Measurements from ENCODE around the gene IFIT2. TPM values are rescaled to one million over a fixed set of nuclear protein-coding genes. Genes with fewer than 3 reads are reported as not detected.
"Not testable (repeated sequence)": the region's sequence is repeated elsewhere in the genome, so short reads cannot be mapped to it uniquely, and the experiment has no call there.

The IFIT2 gene
- total RNA-seq, result 1 to 10 TPM; 3.2 to 5.3 (median 3.8) TPM

GRCh38 chr10:89301721-89302445 lies at the start of gene IFIT2:
TSS of gene IFIT2 (plus strand) at chr10:89302046. CDS start at chr10:89302124, 78 bp downstream.
- WGBS, 2 donors (ENCODE audit: low coverage in 1 of 2), result 0% methylated on average over 8 of the region's 10 CpGs

GRCh38 chr10:89252225-89252585 lies 49.6 kb upstream of the IFIT2 start:
- no peak for ATAC-seq
- peak overlapping the region in 2 of 4 donors; percentile 87 to 92 for H3K27ac ChIP-seq
- 40 to 84% methylated on average over 1 to 2 of the region's 2 CpGs for WGBS, 2 donors (ENCODE audit: low coverage in 1 of 2)

More at GRCh38 chr10:89301721-89302445, at the start of gene IFIT2:
- ATAC-seq, result peak; percentile 72
- Histone ChIP-seq H3K36me3 (peaks cover 0 to 13% of the 10 kb centered on the region in 2 donors), H3K9me3 (no peaks in the 10 kb centered on the region), H3K27ac (peak within 1 kb of the TSS; percentile 81 to 93 (median 86)), H3K4me1 (peaks cover under 1 to 39% (median 14%) of the 10 kb centered on the region in 3 donors), H3K27me3 (no peaks in the 10 kb centered on the region), H3K4me3 (peak within 1 kb of the TSS; percentile 55 to 78)
- peak; percentile 69 for TF ChIP-seq POLR2AphosphoS5 (IDR thresholded peaks at IDR 0.05)
- TF ChIP-seq EP300 (IDR thresholded peaks at IDR 0.05), result no peak
- TF ChIP-seq POLR2A (IDR thresholded peaks at IDR 0.05), result peak in 1 of 2 donors; percentile 24
- no peak for TF ChIP-seq CTCF (IDR thresholded peaks at IDR 0.05)

GRCh38 chr10:89255091-89255579 lies 46.7 kb upstream of the IFIT2 start:
- H3K36me3 ChIP-seq, H3K9me3 ChIP-seq, H3K27me3 ChIP-seq, H3K4me3 ChIP-seq, ATAC-seq: not testable (repeated sequence)
- Histone ChIP-seq H3K4me1 (peaks cover 9 to 45% (median 11%) of the 10 kb centered on the region in 3 donors), H3K27ac (peak overlapping the region in 1 of 4 donors; percentile 11)
- WGBS, 2 donors (ENCODE audit: low coverage in 1 of 2), result 60 to 94% methylated on average over 1 to 2 of the region's 2 CpGs

More at GRCh38 chr10:89252225-89252585, 49.6 kb upstream of the IFIT2 start:
- no peaks in the 10 kb centered on the region for H3K27me3 ChIP-seq
- peak overlapping the region in 1 of 2 donors; percentile 80 for H3K4me3 ChIP-seq
- no peaks in the 10 kb centered on the region for H3K9me3 ChIP-seq
- H3K36me3 ChIP-seq, result peaks cover 0 to 1% of the 10 kb centered on the region in 2 donors
- TF ChIP-seq POLR2A (IDR thresholded peaks at IDR 0.05) (no peak), POLR2AphosphoS5 (IDR thresholded peaks at IDR 0.05) (no peak), CTCF (IDR thresholded peaks at IDR 0.05) (no peak), EP300 (IDR thresholded peaks at IDR 0.05) (no peak)
- H3K4me1 ChIP-seq, result peaks cover 6 to 37% (median 9%) of the 10 kb centered on the region in 3 donors

GRCh38 chr10:89255793-89256192 lies 46.1 kb upstream of the IFIT2 start:
- Histone ChIP-seq H3K27ac (peak overlapping the region in 3 of 4 donors; percentile 11 to 44 (median 38)), H3K27me3 (no peaks in the 10 kb centered on the region), H3K4me1 (peaks cover 11 to 44% (median 13%) of the 10 kb centered on the region in 3 donors), H3K36me3 (no peaks in the 10 kb centered on the region), H3K9me3 (no peaks in the 10 kb centered on the region), H3K4me3 (no peak overlapping the region)
- ATAC-seq, result no peak
- no peak for TF ChIP-seq POLR2A (IDR thresholded peaks at IDR 0.05)

GRCh38 chr10:89256340-89256739 lies 45.5 kb upstream of the IFIT2 start:
- peaks cover 13 to 43% (median 13%) of the 10 kb centered on the region in 3 donors for H3K4me1 ChIP-seq
- TF ChIP-seq POLR2A (IDR thresholded peaks at IDR 0.05) (no peak), EP300 (IDR thresholded peaks at IDR 0.05) (no peak), POLR2AphosphoS5 (IDR thresholded peaks at IDR 0.05) (no peak)
- WGBS, 2 donors (ENCODE audit: low coverage in 1 of 2), result 57% methylated on average over 3 of the region's 3 CpGs
- H3K9me3 ChIP-seq, result no peaks in the 10 kb centered on the region
- peak overlapping the region in 2 of 4 donors; percentile 38 to 44 for H3K27ac ChIP-seq
- H3K4me3 ChIP-seq, result no peak overlapping the region
- H3K36me3 ChIP-seq, result no peaks in the 10 kb centered on the region
- H3K27me3 ChIP-seq, result no peaks in the 10 kb centered on the region
- ATAC-seq, result no peak

GRCh38 chr10:89256962-89257361 lies 44.9 kb upstream of the IFIT2 start:
- no peak for ATAC-seq
- 42 to 55% methylated on average over 1 of the region's 1 CpG for WGBS, 2 donors (ENCODE audit: low coverage in 1 of 2)
- Histone ChIP-seq H3K9me3 (no peaks in the 10 kb centered on the region), H3K4me3 (no peak overlapping the region), H3K27me3 (no peaks in the 10 kb centered on the region), H3K4me1 (peaks cover 13 to 42% (median 13%) of the 10 kb centered on the region in 3 donors), H3K36me3 (no peaks in the 10 kb centered on the region), H3K27ac (peak overlapping the region in 2 of 4 donors; percentile 38 to 44)
- no peak for TF ChIP-seq CTCF (IDR thresholded peaks at IDR 0.05)
- TF ChIP-seq POLR2A (IDR thresholded peaks at IDR 0.05), result no peak
